Spleen (tissue), 7 donors: ENCODE results near the gene ARHGEF5.

Source experiments
- POLR2A ChIP-seq, 3 donors: fragments of 450-650 bp; IDR thresholded peaks; one replicate each; pipeline ENCODE4 v1.5.1; 2017; ENCODE audit warnings: antibody characterized with exemption in 3 of 3, mild to moderate bottlenecking in 1 of 3
- POLR2AphosphoS5 ChIP-seq, 3 donors: sonication (generic); formaldehyde crosslinking; IDR thresholded peaks; one replicate each; pipeline ENCODE4 v1.5.1; 2017; ENCODE audit warnings: antibody characterized with exemption in 3 of 3
- TF ChIP-seq, protein P1 (sequence below), 11 experiments: fragments of 200-600 bp in 7 of 11; fragments of 450-650 bp in 4 of 11; sonication (generic) in 4 of 11; IDR thresholded peaks in 8 of 11; conservative IDR thresholded peaks in 3 of 11; 1 replicate in 7 of 11; 2 replicates in 4 of 11; pipeline versions ENCODE4 v1.4.0 to v1.8.0; 2016 to 2021; ENCODE audit warnings: antibody characterized with exemption in 11 of 11, inconsistent platforms in 4 of 11, mild to moderate bottlenecking in 1 of 11
- donor health status: DM: no; HTN: no; CAD: no; lungs with moderate emphysema.
- donor health status: DM: no; HTN: no; CAD: no.
- donor health status: DM: no; HTN: no; CAD: no.

GRCh38 chr7:144384071-144384470 is 28.9 kb downstream of the ARHGEF5 start:
- TF ChIP-seq, protein P1, sequence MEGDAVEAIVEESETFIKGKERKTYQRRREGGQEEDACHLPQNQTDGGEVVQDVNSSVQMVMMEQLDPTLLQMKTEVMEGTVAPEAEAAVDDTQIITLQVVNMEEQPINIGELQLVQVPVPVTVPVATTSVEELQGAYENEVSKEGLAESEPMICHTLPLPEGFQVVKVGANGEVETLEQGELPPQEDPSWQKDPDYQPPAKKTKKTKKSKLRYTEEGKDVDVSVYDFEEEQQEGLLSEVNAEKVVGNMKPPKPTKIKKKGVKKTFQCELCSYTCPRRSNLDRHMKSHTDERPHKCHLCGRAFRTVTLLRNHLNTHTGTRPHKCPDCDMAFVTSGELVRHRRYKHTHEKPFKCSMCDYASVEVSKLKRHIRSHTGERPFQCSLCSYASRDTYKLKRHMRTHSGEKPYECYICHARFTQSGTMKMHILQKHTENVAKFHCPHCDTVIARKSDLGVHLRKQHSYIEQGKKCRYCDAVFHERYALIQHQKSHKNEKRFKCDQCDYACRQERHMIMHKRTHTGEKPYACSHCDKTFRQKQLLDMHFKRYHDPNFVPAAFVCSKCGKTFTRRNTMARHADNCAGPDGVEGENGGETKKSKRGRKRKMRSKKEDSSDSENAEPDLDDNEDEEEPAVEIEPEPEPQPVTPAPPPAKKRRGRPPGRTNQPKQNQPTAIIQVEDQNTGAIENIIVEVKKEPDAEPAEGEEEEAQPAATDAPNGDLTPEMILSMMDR (IDR thresholded peaks at IDR 0.05 in 8 of 11, conservative IDR thresholded peaks at IDR 0.05 in 3 of 11), result no peak
- TF ChIP-seq POLR2A (IDR thresholded peaks at IDR 0.05) (no peak), POLR2AphosphoS5 (IDR thresholded peaks at IDR 0.05) (no peak)
